Activated CD4-positive, alpha-beta T cell treated with anti-CD3 and anti-CD28 coated beads, Interleukin-2, Interleukin-4, amounts not matched to agents 100 ng/mL and 50 ng/mL, durations not matched to agents 16 hours and 8 hours (primary cell): Measurements from ENCODE around the gene MOV10L1.

Experiments
- DNase-seq: peaks from one replicate; pipeline ENCODE4 v3.0.0-alpha.2; 2020; ENCODE audit warnings: low spot score

Gene MOV10L1

GRCh38 chr22:50189849-50190181 lies 100.0 kb downstream of the MOV10L1 start:
- no peak for DNase-seq

GRCh38 chr22:50190182-50190940 lies 100.6 kb downstream of the MOV10L1 start:
- peak; percentile 84 for DNase-seq

- DNase-seq, result peak; percentile 70
Observed at GRCh38 chr22:50190941-50191741, 101.3 kb downstream of the MOV10L1 start.

GRCh38 chr22:50192436-50193204 lies 102.8 kb downstream of the MOV10L1 start:
- DNase-seq, result no peak

- DNase-seq, result no peak
Observed at GRCh38 chr22:50193621-50194020, 103.8 kb downstream of the MOV10L1 start.

- DNase-seq, result no peak
Observed at GRCh38 chr22:50194037-50194805, 104.4 kb downstream of the MOV10L1 start.

- DNase-seq, result no peak
Observed at GRCh38 chr22:50196256-50196655, 106.5 kb downstream of the MOV10L1 start.

- no peak for DNase-seq
Observed at GRCh38 chr22:50197000-50197800, 107.4 kb downstream of the MOV10L1 start.

- DNase-seq, result no peak
Observed at GRCh38 chr22:50197856-50198623, 108.2 kb downstream of the MOV10L1 start.

- DNase-seq, result no peak
Observed at GRCh38 chr22:50198624-50199017, 108.8 kb downstream of the MOV10L1 start.

GRCh38 chr22:50199251-50199721 lies 109.5 kb downstream of the MOV10L1 start:
- DNase-seq, result no peak

- DNase-seq, result no peak
Observed at GRCh38 chr22:50199829-50200460, 110.1 kb downstream of the MOV10L1 start.

- DNase-seq, result peak; percentile 91
Observed at GRCh38 chr22:50200461-50201190, 110.8 kb downstream of the MOV10L1 start, which contains the start of gene SELENOO. Gene SELENOO, plus strand, starts transcription at chr22:50201011. Its CDS starts 26 bp downstream, at chr22:50201037.

GRCh38 chr22:50201191-50202129 lies 111.7 kb downstream of the MOV10L1 start:
- DNase-seq, result no peak

- DNase-seq, result no peak
Observed at GRCh38 chr22:50202130-50202666, 112.4 kb downstream of the MOV10L1 start.

- no peak for DNase-seq
Observed at GRCh38 chr22:50203288-50203687, 113.5 kb downstream of the MOV10L1 start.

- no peak for DNase-seq
Observed at GRCh38 chr22:50204571-50204970, 114.8 kb downstream of the MOV10L1 start.
